Transverse colon (tissue), 4 donors: ENCODE results near the gene SNU13.

ENCODE experiments used
- POLR2A ChIP-seq: fragments of 450-650 bp; IDR thresholded peaks from one replicate; pipeline ENCODE4 v1.6.1; 2016; ENCODE audit warnings: antibody characterized with exemption, mild to moderate bottlenecking, moderate library complexity
- POLR2AphosphoS5 ChIP-seq, 3 donors: sonication (generic); formaldehyde crosslinking; IDR thresholded peaks; one replicate each; pipeline ENCODE4 v1.6.1; 2016; ENCODE audit warnings: antibody characterized with exemption in 3 of 3
- TF ChIP-seq, protein P1 (sequence below), 5 experiments: fragments of 200-600 bp in 3 of 5; fragments of 450-650 bp in 2 of 5; sonication (generic) in 3 of 5; IDR thresholded peaks; 1 replicate in 2 of 5; 2 replicates in 3 of 5; pipeline ENCODE4 v1.5.1; 2016 to 2017; ENCODE audit warnings: antibody characterized with exemption in 5 of 5, inconsistent platforms in 3 of 5, mild to moderate bottlenecking in 2 of 5, moderate library complexity in 1 of 5

DNA sequence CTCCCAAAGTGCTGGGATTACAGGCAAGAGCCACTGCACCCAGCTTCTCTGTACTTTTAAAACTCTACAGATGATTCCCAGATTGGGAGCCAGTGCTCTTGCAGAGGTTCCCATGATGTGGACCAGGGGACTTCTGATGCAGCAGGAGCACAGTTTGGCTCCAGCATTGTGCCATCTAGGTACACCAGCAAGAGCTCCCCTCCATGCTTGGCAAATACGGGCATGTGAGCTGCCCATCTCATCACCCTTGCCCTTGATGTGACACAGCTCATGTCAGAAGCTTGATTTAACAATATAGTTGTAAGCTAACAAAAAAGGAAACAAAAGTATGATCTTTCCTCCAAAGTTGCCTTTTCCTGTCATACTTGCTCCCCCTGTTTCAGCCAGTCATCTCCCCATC is 28.7 kb downstream of the SNU13 start:
- TF ChIP-seq, protein P1, sequence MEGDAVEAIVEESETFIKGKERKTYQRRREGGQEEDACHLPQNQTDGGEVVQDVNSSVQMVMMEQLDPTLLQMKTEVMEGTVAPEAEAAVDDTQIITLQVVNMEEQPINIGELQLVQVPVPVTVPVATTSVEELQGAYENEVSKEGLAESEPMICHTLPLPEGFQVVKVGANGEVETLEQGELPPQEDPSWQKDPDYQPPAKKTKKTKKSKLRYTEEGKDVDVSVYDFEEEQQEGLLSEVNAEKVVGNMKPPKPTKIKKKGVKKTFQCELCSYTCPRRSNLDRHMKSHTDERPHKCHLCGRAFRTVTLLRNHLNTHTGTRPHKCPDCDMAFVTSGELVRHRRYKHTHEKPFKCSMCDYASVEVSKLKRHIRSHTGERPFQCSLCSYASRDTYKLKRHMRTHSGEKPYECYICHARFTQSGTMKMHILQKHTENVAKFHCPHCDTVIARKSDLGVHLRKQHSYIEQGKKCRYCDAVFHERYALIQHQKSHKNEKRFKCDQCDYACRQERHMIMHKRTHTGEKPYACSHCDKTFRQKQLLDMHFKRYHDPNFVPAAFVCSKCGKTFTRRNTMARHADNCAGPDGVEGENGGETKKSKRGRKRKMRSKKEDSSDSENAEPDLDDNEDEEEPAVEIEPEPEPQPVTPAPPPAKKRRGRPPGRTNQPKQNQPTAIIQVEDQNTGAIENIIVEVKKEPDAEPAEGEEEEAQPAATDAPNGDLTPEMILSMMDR (IDR thresholded peaks at IDR 0.05), result no peak
- TF ChIP-seq POLR2A (no peak), POLR2AphosphoS5 (IDR thresholded peaks at IDR 0.05) (no peak)
